Suppressor macrophage (primary cell): ENCODE measurements around the gene TXNRD1.
"Not testable (repeated sequence)": the region's sequence is repeated elsewhere in the genome, so short reads cannot be mapped to it uniquely, and the experiment has no call there.

Source experiments
- DNase-seq, 4 experiments: peaks; one replicate each; pipeline ENCODE4 v3.0.0-alpha.2; 2020 to 2022

Gene TXNRD1

DNA sequence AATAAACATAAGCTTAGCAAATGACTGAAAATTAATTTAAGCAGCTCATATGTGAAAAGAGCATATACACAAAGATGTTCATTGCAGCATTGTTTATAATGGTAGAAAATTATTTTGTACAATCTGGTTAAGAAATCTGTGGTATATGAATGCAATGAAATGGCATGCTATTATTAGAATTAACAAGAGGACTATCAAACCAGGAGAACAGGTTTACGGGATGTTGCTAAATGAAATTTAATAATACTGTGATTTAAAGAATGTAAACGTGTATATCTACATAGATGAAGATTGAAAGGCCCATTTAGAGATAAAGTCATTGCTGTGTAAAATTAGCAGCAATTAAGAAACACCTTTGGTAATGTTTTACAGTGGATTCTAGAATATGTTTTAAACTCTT is 158.5 kb downstream of the TXNRD1 start:
- DNase-seq: no peak

DNA sequence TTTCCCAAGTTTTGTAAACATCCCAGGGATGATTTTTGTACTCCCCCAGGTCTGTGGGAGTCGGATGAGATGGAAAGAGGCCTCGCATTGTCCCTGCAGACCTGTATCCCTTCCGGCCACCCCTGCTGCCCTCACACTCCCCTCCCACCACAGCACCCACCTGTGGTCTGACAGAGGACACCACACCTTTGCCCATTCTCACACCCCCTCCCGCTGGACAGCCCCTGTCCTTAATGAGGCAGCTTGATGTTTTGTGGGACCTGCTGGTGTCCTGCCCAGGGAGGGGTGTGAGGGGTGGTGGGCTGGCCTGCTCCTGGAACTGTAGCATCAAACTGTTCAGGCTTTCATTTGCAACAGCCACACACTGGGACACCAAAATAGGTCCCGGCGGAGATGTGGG is 159.2 kb downstream of the TXNRD1 start:
- DNase-seq: no peak

DNA sequence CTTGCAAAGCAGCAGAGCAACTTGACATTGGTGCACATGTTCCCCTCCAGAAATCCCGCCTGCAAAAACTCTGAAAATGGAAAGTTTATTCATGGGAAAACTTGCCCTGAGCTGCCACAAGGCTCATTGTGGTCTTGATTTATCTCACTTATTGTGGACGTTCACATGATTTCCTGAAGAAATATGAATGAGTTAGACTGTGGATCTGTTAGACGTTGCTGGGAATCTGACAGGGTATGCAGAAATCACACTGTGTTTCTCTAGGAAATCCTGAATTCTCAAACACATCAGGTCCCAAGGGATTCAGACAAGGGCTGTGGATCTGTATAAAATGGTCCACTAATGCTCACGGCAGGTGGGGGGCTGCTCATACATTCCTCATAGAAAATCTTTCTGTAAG is 160.2 kb downstream of the TXNRD1 start:
- no peak for DNase-seq

DNA sequence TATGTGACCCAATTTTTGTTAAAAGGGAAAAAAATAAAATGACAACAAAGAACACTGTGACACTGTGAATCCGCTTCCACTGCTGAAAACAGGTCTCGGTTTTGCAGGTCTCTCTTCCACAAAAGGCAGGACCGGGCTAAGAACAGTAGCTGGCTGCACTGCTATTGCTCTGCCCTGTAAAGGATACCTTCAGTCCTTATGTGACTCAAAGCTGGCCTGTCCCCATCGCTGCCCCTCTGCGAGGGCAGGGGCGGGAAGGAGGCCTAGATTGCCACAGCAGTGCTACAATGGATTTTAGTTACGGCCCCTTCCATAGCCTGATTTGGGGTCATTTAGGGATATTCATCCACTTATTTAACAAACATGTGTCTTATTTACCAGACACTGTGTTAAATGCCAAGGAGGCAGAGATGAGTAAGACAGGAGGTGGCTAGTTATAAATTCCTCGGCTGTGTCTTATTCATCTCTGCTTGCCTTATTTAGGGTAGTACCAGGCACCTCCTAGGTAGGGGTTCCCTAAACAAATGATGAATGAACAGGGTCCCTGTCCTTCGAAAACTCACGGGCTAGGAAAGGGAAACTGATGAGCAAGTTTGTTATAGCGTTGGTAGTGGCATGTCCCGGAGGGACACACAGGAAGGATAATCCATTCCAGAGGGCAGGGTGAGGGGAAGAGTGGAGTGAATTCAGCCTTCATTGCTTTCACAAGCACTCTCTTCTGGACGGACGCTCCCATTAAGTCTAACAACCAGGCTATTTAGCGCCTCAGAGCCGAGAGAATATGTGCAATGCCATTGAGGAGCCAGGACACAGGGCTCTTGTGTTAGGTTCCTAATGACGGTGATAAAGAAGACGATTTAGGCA is 161.3 kb downstream of the TXNRD1 start:
- DNase-seq: no peak

DNA sequence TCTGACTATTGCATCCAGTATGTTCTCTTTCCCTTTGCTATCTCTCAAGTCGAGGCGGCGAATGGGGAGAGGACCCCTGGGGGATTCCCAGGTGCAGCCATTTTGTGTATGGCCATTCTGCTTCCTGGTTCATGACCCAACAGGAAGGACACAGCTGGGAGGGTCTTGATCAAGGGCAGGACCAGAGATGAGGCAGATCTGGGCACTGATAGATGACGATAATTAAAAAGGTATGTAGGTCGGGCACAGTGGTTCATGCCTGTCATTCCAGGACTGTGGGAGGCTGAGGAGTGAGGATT is 161.9 kb downstream of the TXNRD1 start:
- no peak for DNase-seq

DNA sequence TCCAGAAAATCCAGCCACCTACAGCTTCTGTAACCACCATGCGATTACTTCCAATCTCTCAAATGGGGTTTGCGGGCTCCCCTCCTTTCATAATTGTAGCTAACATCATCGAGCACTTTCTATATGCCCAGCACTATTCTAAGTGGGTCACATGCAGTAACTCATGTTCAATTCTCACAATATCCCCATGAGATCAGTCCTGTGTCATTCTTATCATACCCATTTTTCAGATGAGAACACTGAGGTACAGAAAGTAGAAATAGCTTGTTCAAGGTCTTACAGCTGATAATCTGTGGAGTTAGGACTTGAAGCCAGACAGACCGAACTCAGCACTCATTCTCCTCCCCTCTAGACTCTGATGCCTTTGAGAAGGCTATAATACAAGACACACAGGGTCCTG is 162.8 kb downstream of the TXNRD1 start:
- DNase-seq: no peak

DNA sequence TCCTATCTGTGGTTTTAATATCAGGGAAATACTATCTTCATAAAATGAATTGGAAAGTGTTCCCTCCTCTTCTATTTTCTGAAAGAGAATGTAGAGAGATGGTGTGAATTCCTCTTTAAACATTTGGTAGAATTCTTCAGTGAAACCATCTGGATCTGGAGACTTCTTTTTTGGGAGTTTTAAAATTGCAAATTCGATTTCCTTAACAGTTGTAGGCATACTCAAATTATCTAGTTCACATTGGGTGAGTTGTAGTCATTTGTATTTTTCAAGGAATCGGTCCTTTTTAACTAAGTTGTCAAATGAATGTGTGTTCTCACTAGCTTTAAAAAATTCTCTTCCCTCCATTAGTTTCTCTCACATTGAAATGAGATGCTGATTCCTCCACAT is 165.8 kb downstream of the TXNRD1 start:
- no peak for DNase-seq

DNA sequence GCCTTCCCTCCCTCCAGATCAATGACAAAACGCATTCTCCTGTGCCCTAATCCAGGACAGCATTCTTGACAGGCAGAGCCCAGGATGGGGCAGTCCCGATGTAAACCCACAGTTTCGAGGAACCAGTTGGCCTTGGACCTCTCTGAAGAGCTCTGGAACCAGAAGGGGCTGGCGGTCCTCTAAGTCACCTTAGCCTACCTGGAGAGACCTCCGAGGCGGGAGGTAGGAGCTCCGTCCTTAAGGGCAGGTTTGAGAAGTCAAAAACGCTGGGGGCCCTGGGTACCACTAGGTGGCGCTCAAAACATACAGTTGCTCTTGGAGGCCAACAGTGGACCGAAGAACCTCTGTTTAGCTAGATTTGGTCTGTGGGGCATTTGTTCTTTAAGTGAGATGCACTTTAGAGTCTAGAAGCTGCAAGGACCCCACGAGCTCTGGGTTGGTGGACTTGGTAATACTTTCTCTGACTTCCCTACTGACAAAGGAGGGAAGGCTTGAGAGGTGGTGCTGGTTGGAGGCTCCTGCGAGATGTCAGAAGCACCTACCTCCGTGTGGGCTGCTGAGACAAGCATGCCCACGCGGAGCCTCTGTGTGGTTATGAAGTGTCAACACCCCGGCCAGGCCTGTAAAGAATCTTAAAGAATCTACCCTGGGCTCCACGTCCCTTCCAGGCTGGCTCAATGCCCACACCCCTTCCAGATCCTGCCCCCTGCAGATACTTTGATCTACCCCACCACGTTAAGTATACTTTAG is 166.3 kb downstream of the TXNRD1 start:
- DNase-seq: peak; percentile 85 to 92 (median 91)

DNA sequence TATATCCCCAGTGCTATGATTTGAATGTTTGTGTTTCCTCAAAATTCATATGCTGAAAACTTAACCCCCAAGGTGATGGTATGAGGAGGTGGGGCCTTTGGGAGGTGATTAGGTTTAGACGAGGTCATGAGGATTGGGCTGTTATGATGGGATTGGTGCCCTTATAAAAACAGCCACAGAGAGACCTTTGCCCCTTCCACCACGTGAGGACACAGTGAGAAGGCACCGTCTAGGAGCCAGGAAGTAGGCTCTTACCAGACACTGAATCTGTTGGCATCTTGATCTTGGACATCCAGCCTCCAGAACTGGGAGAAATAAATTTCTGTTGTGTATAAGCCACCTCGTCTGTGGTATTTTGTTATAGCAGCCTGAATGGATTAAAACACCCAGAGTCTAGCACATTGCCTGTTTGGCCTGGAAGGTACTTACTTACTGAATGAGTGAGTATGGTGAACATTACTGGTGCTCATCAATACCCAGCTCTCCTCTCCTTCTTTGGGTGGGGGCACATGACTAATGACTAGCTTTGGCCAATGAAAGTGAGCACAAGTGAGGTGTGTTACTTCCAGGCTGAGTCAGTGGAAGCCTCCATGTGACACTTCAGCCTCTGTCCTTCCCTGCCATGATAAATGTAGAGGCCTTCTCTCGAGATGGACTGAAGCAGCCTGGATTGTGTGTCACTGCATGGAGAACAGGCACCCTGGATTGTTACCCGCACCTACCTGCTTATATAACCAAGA is 168.7 kb downstream of the TXNRD1 start:
- no peak for DNase-seq

DNA sequence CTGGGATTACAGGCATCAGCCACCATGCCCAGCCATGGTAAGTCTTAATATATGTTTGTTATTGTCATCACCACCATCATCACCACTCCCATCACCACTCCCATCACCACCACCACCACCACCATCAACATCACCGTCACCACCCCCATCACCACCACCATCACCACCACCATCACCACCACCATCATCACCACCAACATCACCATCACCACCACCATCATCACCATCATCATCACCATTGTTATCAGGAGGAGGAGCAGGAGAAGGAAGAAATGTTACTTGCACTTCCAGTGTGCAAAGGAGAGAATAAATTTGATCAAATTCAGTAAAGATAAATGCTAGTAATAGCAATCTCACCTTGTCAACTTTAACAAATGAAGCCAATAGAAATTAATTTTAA is 169.9 kb downstream of the TXNRD1 start:
- no peak for DNase-seq

DNA sequence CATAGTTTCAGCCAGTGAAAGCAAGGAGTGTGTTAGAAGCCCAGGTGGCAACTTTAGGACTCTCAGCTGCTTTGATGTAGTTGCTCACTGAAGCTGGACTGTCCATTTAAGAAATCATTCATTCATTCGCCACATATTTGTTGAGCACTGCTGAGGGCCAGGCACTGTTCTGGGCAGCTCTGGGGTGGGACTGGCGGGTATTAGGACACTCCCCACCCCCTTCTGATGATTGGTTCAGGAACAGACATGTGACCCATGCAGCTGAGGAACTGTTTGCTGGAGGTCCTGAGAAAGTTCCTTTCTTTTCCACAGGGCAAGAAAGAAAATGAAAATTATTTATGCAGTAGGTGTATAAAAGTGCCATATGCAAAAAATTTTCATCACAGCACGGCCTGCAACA is 170.9 kb downstream of the TXNRD1 start:
- DNase-seq: no peak

DNA sequence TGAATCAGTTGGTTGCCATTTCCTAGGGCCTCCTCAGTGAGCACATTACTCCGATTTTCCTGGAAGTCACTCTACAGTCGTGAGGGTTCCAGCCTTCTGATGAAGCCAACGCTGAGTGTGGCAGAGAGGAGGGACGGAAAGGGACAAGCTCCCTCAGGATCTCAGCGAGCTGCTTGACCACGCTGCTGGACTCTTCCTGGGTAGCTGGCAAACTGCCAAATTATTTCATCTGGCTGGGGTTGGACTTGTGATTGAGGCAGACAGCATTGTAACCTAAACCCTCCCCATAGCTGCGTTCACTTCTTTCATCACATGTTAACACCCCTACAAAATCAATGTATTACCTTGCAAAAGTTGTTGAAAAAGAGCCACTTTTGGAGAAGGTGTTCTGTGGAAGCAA is 171.6 kb downstream of the TXNRD1 start:
- DNase-seq: no peak

DNA sequence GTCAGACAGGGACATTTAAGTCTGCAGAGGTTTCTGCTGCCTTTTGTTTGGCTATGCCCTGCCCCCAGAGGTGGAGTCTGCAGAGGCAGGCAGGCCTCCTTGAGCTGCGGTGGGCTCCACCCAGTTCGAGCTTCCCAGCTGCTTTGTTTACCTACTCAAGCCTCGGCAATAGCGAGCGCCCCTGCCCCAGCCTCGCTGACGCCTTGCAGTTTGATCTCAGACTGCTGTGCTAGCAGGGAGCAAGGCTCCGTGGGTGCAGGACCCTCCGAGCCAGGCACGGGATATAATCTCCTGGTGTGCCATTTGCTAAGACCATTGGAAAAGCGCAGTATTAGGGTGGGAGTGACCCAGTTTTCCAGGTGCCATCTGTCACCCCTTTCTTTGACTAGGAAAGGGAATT is 178.5 kb downstream of the TXNRD1 start:
- DNase-seq: not testable (repeated sequence)
